IPS DF 6.9 (cell line): ENCODE data around the gene SYCE1.
"Not testable (repeated sequence)": the region's sequence is repeated elsewhere in the genome, so short reads cannot be mapped to it uniquely, and the experiment has no call there.

Experiments used
- DNase-seq: peaks from one replicate; pipeline ENCODE4 v3.0.0-alpha.2; 2013; ENCODE audit warnings: low read depth, low spot score
- H3K27ac ChIP-seq: one replicate; pipeline ENCODE4 v1.5.1; 2013; ENCODE audit warnings: low read length, control low read depth
- H3K27me3 ChIP-seq: 2 replicates; pipeline ENCODE4 v1.6.1; 2013; ENCODE audit warnings: mild to moderate bottlenecking, low read length; ENCODE audit not compliant: control insufficient read depth, insufficient read depth
- H3K36me3 ChIP-seq: 2 replicates; pipeline ENCODE4 v1.6.1; 2013; ENCODE audit warnings: low read length; ENCODE audit not compliant: control insufficient read depth, insufficient read depth
- H3K4me1 ChIP-seq: 2 replicates; pipeline ENCODE4 v1.6.1; 2013; ENCODE audit warnings: low read length; ENCODE audit not compliant: control insufficient read depth, insufficient read depth
- H3K4me3 ChIP-seq: 2 replicates; pipeline ENCODE4 v1.5.1; 2013; ENCODE audit warnings: mild to moderate bottlenecking, low read length
- H3K9me3 ChIP-seq: 2 replicates; pipeline ENCODE4 v1.6.1; 2013; ENCODE audit warnings: low read length, inconsistent platforms; ENCODE audit not compliant: control insufficient read depth, insufficient read depth
- WGBS: extraction: QIAGEN DNeasy Blood & Tissue Kit; methylation state at CpG from one replicate; pipeline ENCODE4 v1.1.7; 2013; ENCODE audit warnings: mixed read lengths, missing lambda C conversion rate; ENCODE audit not compliant: insufficient read length, insufficient coverage; 5-methylcytosine and 5-hydroxymethylcytosine counted together

The SYCE1 gene

GRCh38 chr10:133559216-133559615 is 6.2 kb downstream of the SYCE1 start:
- H3K4me1 ChIP-seq, result no peaks in the 10 kb centered on the region
- no peaks in the 10 kb centered on the region for H3K36me3 ChIP-seq
- no peak for DNase-seq
- no CpG with 5 or more reads among the region's 11 CpGs for WGBS
- H3K27me3 ChIP-seq, result no peaks in the 10 kb centered on the region
- H3K4me3 ChIP-seq, result no peak overlapping the region
- H3K27ac ChIP-seq, result no peak overlapping the region
- H3K9me3 ChIP-seq, result peaks cover 32% of the 10 kb centered on the region

GRCh38 chr10:133557381-133557780 is 8.0 kb downstream of the SYCE1 start:
- no peak for DNase-seq
- H3K27me3 ChIP-seq, result no peaks in the 10 kb centered on the region

GRCh38 chr10:133555521-133555920 is 9.9 kb downstream of the SYCE1 start:
- Histone ChIP-seq H3K27me3 (no peaks in the 10 kb centered on the region), H3K27ac (no peak overlapping the region)
- WGBS, result no CpG with 5 or more reads among the region's 8 CpGs

More at GRCh38 chr10:133557381-133557780, 8.0 kb downstream of the SYCE1 start:
- H3K27ac ChIP-seq, result no peak overlapping the region
- no peaks in the 10 kb centered on the region for H3K4me1 ChIP-seq
- no CpG with 5 or more reads among the region's 3 CpGs for WGBS
- peaks cover 34% of the 10 kb centered on the region for H3K9me3 ChIP-seq
- no peak overlapping the region for H3K4me3 ChIP-seq
- no peaks in the 10 kb centered on the region for H3K36me3 ChIP-seq

GRCh38 chr10:133554600-133554999 is 10.8 kb downstream of the SYCE1 start:
- H3K36me3 ChIP-seq, result no peaks in the 10 kb centered on the region
- no CpG with 5 or more reads among the region's 4 CpGs for WGBS
- H3K27me3 ChIP-seq, result no peaks in the 10 kb centered on the region
- H3K4me3 ChIP-seq, result no peak overlapping the region
- H3K4me1 ChIP-seq, result no peaks in the 10 kb centered on the region
- DNase-seq, result no peak
- peaks cover 33% of the 10 kb centered on the region for H3K9me3 ChIP-seq
- H3K27ac ChIP-seq, result no peak overlapping the region

More at GRCh38 chr10:133555521-133555920, 9.9 kb downstream of the SYCE1 start:
- H3K4me1 ChIP-seq, result no peaks in the 10 kb centered on the region
- no peak for DNase-seq
- no peaks in the 10 kb centered on the region for H3K36me3 ChIP-seq
- peaks cover 34% of the 10 kb centered on the region for H3K9me3 ChIP-seq
- H3K4me3 ChIP-seq, result no peak overlapping the region

GRCh38 chr10:133544506-133544905 is 20.9 kb downstream of the SYCE1 start:
- no peak overlapping the region for H3K27ac ChIP-seq
- peaks cover 10% of the 10 kb centered on the region for H3K9me3 ChIP-seq
- no peaks in the 10 kb centered on the region for H3K4me1 ChIP-seq
- H3K4me3 ChIP-seq, result no peak overlapping the region
- no CpG with 5 or more reads among the region's 1 CpG for WGBS
- H3K36me3 ChIP-seq, result no peaks in the 10 kb centered on the region
- no peaks in the 10 kb centered on the region for H3K27me3 ChIP-seq
- DNase-seq, result no peak

GRCh38 chr10:133541441-133541975 is 23.9 kb downstream of the SYCE1 start:
- not testable (repeated sequence) for H3K36me3 ChIP-seq, H3K27ac ChIP-seq, DNase-seq, H3K27me3 ChIP-seq, H3K4me3 ChIP-seq, H3K4me1 ChIP-seq, H3K9me3 ChIP-seq
- no CpG with 5 or more reads among the region's 6 CpGs for WGBS

GRCh38 chr10:133537546-133538545 is 27.5 kb downstream of the SYCE1 start:
- Histone ChIP-seq H3K36me3 (no peaks in the 10 kb centered on the region), H3K27ac (no peak overlapping the region), H3K4me3 (no peak overlapping the region), H3K9me3 (peaks cover 13% of the 10 kb centered on the region), H3K4me1 (no peaks in the 10 kb centered on the region), H3K27me3 (no peaks in the 10 kb centered on the region)
- no CpG with 5 or more reads among the region's 4 CpGs for WGBS
- no peak for DNase-seq

- H3K36me3 ChIP-seq, result no peaks in the 10 kb centered on the region
- no peak overlapping the region for H3K4me3 ChIP-seq
- peaks cover 20% of the 10 kb centered on the region for H3K9me3 ChIP-seq
- no peak overlapping the region for H3K27ac ChIP-seq
- no peak for DNase-seq
- no CpG with 5 or more reads among the region's 4 CpGs for WGBS
- H3K4me1 ChIP-seq, result no peaks in the 10 kb centered on the region
- no peaks in the 10 kb centered on the region for H3K27me3 ChIP-seq
These were observed 29.2 kb downstream of the SYCE1 start for GRCh38 chr10:133536198-133536597.

- Histone ChIP-seq H3K27ac (no peak overlapping the region), H3K36me3 (no peaks in the 10 kb centered on the region), H3K4me1 (no peaks in the 10 kb centered on the region), H3K27me3 (no peaks in the 10 kb centered on the region), H3K4me3 (no peak overlapping the region), H3K9me3 (peaks cover 26% of the 10 kb centered on the region)
- no CpG with 5 or more reads among the region's 7 CpGs for WGBS
- DNase-seq, result no peak
These were observed 31.0 kb downstream of the SYCE1 start for GRCh38 chr10:133534417-133534816.

GRCh38 chr10:133532871-133533270 is 32.5 kb downstream of the SYCE1 start:
- Histone ChIP-seq H3K4me1 (no peaks in the 10 kb centered on the region), H3K36me3 (no peaks in the 10 kb centered on the region; the same call in 1 of the 2 replicates), H3K27me3 (no peaks in the 10 kb centered on the region), H3K27ac (no peak overlapping the region), H3K4me3 (no peak overlapping the region), H3K9me3 (peaks cover 29% of the 10 kb centered on the region)
- no peak for DNase-seq
- no CpG with 5 or more reads among the region's 7 CpGs for WGBS
